HG03064 (cell line): ENCODE measurements around the gene KRTAP10-5.
"Not testable (repeated sequence)": the region's sequence is repeated elsewhere in the genome, so short reads cannot be mapped to it uniquely, and the experiment has no call there.

Experiments used
- ATAC-seq: cut with Tn5 transposase; IDR thresholded peaks from one replicate; pipeline ENCODE4 v1.9.1; 2021; ENCODE audit warnings: low read depth; ENCODE audit not compliant: unreplicated experiment

KRTAP10-5 gene

DNA sequence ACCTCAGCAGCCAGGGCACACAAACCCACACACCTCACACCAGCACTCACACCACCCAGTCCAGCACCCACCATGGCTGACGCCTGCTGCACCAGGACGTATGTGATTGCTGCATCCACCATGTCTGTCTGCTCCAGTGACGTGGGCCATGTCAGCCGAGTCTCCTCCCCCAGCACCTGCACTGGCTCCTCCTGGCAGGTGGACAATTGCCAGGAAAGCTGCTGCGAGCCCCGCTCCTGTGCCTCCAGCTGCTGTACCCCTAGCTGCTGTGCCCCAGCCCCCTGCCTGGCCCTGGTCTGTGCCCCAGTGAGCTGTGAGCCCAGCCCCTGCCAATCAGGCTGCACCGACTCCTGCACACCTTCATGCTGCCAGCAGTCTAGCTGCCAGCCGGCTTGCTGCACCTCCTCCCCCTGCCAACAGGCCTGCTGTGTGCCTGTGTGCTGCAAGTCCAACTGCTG is 31.7 kb upstream of the KRTAP10-5 start, which contains the start of gene KRTAP10-8:
TSS of gene KRTAP10-8 (plus strand) at position 51 of the 458 bp plus-strand sequence. CDS start at position 73, 22 bp downstream.
- no peak for ATAC-seq

DNA sequence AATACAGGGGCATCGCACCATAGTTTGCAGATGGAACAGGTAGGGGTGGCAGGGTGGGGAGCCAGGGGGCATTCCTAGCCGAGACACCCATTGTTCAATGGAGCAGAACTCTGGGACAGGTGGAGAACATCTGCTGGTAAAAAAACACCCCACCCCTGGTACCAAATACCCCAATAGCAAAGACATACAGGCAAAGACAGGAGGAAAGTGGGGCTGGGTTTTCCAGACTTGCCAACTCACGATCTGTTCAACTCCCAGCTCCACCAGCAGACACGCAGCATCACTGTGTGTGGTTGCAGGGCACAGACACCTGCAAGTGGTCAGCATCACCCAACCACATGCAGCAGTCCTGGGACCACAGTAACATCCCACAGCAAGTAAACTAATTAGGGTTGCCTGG is 31.1 kb upstream of the KRTAP10-5 start:
- no peak for ATAC-seq

DNA sequence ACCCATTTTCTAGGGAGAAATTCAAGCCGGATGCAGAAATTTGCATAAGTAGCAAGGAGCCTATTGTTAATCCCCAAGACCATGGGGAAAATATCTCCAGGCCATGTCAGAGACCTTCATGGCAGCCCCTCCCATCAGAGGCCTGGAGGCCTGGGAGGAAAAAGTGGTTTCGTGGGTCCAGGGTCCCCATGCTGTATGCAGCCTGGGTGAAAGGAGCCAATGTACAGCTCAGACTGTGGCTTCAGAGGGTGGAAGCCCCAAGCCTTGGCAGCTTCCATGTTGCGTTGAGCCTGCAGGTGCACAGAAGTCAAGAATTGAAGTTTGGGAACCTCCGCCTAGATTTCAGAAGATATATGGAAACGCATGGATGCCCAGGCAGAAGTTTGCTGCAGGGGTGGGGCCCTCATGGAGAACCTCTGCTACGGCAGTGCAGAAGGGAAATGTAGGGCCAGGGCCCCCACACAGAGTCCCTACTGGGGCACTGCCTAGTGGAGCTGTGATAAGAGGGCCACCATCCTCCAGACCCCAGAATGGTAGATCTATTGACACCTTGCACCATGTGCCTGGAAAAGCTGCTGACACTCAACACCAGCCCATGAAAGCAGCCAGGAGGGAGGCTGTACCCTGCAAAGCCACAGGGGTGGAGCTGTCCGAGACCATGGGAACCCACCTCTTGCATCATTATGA is 29.9 kb upstream of the KRTAP10-5 start:
- ATAC-seq = not testable (repeated sequence)

DNA sequence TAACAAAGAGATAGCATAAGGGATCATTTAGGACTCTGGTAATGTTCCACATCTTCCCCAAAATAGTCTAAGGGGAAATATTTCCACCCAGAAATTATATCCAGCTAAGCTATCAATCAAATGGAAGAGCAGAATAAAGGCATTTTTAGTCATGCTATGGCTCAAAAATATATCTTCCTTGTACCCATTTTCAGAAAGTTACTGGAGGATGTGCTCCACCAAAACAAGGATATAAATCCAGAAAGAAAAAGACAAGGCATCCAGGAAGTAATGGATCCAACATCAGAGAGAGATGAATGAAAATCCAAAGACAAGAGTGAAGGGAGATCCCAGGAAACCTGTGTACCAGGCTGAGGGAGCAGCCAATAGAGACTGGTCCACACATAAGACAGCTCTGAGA is 28.8 kb upstream of the KRTAP10-5 start:
- no peak for ATAC-seq

DNA sequence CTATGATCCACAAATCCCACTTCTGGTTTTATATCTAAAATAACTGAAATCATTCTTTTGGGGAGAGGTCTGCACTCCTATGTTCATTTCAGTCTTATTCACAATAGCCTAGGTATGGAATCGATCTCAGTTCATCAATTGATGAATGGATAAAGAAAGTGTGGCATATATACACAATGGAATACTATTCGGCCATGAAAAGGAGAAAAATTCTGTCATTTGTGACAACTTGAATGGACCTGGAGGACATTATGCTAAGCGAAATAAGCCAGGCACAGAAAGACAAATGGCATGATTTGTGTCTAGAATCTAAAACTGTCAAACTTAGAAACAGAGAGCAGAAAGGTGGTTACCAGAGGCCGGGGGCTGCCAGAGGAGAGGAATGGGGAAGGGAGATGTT is 26.1 kb upstream of the KRTAP10-5 start:
- no peak for ATAC-seq

DNA sequence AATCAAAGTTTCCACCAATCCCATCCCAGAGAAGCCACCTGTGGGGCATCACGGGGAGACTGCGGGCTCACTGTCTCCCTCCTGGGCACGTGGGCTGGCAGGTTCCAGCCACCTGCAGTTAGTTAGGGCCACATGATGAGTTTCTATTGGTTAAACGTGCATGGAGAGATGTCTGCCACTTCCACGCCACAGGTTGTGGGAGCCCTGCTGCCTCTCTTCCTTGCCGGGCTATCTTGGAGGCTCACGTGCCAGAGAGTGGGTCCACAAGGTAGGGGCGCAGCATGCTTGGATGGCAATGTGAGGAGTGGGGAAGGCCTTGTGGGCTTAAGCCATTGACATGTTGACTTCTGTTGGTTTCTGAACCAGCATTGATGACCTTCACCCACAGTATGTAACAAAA is 23.5 kb upstream of the KRTAP10-5 start:
- ATAC-seq = no peak

DNA sequence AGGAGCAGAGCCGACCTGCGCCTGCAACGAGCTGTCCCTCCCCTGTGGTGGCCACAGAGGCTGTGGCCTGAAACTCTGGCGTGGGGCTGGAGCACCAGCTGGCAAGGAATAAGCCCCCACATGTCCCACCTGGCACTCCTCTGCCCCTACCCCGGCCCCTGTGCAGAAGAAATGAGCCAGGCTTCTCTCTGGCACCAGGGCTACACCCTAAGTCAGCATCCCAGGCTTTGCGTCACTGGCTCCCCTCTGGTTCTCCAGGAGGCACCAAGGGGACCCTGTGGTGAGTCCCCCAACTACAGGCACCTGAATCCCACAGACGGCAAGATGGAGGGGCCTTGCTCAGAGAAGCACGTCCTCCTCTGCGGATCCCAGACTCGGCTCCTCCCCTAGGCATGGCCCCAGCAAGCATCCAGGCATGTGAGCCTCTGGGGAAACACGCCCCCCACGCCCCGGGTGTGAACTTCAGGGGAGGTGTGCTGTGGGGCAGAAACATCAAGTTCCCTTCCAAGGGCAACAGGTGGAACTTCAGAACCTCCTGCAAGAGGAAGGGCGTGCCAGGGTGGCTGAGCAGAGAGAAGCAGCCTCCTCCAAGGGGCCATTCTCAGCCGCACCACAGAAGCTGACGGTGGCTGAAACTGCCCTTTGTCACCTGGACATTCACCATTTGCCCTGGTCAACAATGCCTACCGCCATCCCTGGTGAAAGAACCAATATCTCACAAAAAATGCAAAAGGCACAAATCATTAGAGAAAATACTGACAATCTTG is 22.9 kb upstream of the KRTAP10-5 start:
- ATAC-seq = no peak

DNA sequence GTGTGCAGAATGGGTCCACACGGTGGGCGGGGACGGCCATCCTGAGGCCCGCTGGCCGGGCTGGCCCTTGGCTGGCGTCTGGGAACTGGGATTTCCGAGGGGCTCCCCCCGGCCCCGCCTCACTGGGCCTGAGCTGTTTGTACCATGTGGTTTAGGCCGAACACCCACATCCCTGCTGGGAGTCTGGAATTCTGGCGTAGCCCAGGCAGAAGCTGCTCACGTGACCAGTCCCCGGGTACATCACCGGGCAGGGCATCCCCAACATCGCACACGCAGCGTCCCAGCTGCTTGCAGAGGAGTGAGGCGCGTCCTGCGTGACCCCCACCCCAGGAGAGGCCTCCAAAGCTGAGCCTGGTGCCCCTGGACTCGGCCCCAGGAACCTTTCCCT is 22.1 kb upstream of the KRTAP10-5 start:
- ATAC-seq = no peak

DNA sequence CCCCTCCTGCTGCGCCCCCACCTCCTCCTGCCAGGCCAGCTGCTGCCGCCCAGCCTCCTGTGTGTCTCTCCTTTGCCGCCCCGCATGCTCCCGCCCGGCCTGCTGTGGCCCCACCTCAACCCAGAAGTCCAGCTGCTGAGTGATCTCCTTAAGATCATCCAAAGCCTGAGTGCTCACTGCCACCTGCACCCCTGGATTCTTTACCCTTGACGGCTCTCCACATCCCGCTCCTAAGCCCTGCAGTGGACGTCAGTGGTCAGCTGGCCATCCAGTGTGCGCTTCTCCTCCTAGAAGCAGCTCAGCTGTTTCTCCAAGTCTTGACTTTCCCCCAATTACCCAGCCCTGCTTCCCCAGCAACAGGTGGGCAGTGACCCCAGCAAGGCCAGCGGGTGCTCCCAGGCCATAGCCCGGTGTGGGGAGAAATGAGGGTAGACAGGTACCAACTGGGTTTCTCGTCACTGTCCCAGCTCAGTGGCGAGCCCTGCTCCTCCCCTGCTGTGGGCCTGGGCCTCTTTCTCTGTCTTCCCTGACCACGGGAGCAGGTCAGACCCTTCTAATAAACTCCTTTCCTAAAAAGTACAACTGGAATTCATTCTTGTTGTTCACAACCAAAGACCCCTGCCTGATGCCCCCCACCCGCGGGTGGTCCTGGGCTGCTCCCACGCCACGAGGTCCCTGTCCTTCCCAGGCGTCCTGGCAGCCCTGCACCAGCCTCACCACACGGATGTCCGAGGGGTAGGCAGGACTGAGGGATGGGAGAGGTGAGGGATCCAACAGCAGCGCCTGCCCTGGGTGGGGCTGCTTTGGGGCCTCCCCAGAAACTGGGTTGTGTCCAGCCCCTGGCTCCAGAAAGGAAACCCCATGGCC is 21.4 kb upstream of the KRTAP10-5 start:
- no peak for ATAC-seq

DNA sequence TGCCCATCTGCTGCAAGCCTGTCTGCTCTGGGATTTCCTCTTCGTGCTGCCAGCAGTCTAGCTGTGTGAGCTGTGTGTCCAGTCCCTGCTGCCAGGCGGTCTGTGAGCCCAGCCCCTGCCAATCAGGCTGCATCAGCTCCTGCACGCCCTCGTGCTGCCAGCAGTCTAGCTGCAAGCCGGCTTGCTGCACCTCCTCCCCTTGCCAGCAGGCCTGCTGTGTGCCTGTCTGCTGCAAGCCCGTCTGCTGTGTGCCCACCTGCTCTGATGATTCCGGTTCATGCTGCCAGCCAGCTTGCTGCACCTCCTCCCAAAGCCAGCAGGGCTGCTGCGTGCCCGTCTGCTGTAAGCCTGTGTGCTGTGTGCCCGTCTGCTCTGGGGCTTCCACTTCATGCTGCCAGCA is 20.7 kb upstream of the KRTAP10-5 start:
- not testable (repeated sequence) for ATAC-seq

DNA sequence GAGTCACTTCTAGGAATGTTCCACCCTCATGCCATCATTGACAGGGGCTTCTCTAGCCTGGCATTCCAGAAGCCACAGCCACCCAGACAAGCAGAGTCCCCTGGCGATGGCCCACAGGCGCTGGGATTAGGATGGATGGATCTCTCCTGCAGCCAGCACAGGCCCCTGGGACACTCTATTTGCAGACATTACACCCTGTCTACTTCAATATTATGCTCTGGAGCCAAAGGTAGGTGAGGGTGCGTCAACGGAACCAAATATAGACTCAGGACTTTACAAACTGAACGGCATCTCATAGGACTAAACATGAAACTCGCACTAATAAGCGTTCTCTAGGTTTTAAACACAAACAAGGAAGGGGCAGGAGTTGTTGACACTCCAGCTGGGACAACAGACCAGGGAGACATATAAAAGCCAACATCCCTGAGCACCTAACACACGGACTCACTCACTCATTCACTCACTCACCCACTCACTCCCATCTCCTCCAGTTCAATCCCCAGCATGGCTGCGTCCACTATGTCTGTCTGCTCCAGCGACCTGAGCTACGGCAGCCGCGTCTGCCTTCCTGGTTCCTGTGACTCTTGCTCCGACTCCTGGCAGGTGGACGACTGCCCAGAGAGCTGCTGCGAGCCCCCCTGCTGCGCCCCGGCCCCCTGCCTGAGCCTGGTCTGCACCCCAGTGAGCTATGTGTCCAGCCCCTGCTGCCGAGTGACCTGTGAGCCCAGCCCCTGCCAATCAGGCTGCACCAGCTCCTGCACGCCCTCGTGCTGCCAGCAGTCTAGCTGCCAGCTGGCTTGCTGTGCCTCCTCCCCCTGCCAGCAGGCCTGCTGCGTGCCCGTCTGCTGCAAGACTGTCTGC is 19.9 kb upstream of the KRTAP10-5 start, which contains the start of gene KRTAP10-7:
TSS of gene KRTAP10-7 (plus strand) at position 480 of the 861 bp plus-strand sequence. CDS start at position 505, 25 bp downstream.
- not testable (repeated sequence) for ATAC-seq

DNA sequence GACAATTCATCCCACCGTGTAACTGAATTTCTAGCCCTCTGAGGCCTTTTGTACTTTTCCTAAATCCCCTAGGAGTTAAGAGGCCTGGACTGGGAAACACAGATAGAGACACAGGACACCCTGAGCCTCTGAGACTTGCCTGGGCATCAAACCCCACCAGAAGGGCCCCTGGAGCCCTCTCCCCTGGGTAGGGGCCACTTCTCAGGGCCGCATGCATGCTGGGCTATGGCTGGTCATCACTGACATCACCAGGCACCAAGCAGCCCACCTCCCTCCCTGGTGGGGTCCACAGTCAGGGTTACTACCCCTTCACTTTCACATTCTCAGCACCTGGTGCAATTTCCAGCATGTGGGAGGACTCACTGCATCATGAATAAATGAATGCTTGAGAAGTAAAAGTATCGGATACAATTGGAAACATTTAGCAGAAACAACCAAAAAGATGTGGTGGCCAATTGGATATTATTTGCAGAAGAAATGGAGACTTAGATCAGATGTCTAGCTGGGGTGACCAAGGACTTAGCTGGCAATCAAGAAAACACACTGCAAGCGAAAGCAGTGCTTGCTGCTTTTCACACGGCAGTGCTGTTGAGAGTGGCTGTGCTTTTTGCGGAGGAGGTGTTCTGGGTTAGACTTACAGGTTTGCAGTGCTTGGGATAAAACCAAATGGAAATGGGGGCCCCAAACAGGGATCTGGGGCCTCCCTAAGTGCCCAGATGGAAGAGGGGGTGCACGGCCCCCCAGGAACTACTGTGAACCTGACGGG is 19.0 kb upstream of the KRTAP10-5 start:
- no peak for ATAC-seq

DNA sequence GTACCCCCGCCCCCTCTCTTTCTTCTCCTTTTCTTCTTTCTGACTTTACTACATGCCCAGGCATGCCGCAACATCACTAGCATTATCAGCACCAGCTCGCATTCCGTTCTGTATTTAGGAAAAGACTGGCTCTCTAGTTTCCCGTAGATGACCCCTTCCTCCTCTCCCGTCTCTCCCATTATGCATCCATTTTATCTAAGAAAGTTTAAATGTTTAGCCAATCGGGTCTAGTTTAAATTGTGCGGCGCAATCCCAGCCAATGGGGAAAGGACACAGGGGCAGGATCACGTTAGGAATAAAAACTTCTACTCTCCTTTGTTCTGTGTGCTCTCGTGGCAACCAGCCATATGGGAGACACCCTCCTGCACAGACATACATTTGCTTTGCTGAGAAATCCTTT is 17.7 kb upstream of the KRTAP10-5 start:
- no peak for ATAC-seq

DNA sequence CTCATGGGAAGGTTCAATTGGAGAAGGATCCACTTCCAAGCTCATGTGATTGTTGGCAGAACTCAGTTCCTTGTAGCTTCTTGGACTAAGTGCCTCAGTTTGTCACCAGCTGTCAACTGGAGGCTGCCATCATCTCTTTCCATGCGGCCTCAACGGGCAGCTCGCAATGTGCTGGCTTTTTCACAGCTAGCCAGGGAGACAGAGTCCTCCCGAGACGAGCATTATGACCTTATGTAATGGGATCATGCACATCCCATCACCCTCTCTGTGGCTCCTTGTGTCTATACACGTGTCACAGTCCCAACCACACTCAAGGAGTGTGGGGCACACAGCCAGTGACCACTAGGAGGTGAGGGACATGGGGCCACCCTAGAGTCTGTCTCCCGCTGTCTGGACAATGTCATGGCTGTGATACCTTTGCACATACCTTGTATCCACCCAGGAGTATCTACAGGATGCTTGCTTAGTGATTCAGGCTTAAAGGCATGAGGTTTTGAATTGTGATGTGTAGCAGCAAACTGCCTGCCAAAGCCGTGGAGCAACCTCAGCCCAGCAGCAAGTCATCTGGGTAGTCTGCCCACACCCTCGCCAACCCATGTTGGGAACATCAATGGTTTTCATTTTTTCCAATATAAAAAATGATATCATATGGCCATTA is 15.8 kb upstream of the KRTAP10-5 start:
- ATAC-seq = no peak

DNA sequence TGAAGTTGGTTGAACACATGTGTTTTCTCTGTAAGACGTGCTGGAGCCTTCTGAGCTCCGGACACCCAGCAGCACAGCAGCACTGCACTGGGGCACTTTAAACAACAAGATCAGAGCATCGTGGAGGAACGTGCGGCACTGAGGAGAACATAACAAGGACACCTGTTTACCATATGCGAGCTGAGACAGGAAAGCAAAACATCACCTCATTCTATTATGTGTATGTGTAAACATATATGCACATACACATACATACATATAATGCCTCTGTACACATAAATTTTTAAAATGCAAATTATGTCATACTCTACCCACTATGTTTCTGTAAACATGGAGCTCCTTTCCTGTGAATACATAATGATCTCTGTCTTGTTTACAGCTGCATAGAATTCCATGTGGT is 15.1 kb upstream of the KRTAP10-5 start:
- ATAC-seq = no peak

DNA sequence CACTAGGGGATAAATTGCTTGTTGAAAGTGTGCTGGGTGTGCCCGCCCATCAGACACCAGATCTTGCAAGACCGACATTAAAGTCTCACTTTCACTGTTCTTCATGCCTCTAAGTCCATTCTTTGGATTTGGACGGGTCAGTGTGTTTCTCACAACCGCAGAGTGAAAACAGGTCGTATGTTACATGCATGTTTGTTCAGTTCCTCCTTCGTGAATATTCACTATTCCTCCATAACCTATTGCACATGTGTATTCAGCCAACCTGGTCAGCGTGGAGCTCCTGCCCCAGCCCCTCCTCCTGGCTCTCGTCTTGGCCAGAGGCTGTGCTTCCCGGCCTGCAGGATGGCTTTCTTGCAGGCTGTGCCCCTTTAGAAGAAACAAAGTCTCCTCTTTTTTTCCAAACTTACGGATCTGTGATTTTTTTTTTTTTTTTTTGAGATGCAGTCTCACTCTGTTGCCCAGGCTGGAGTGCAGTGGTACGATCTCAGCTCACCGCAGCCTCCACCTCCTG is 14.1 kb upstream of the KRTAP10-5 start:
- no peak for ATAC-seq

DNA sequence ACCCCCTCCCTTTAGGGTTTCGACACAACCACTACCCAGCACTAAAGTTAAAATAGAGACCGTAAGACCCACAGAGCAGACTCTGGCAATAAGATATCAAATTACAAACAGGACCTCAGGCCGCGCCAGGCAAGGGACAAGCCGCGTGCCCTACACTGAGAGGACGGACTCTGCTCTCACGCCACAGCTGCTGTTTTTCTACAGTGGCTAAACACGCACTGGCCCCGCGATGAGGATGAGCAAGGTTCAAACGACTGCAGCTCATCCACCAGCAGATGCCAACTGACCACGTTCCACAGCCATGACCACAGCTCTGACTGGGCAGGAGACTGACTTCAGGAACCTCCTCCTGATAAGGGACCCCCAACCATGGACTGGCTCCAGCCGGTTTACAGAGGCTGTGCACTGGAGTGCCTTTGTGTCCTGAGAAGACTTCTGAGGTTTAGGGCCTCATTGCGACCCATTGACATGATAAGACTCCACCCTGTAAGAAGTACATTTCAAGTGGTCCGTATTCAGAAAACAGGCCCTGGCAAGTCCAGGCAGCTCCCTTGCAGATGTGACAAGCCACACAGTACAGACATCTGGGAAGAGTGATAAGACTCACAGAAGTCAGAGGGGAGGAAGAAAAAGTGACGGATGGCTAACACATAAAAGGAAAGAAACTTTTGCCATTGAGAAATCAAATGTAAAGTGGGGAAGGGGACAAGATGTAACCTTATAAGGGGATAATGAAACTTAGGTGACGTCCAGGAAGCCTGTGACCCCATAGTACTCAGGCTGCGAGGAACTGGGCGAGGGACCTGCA is 13.4 kb upstream of the KRTAP10-5 start:
- ATAC-seq = no peak
